WERI-Rb-1 (cell line): ENCODE measurements around the gene SPRR1A.

Source experiments
- DNase-seq: peaks from one replicate; pipeline ENCODE4 v3.0.0-alpha.2; 2020
- H3K27ac ChIP-seq: fragments of 250-450 bp; sonication (Bioruptor Pico); 2 replicates; pipeline ENCODE4 v1.5.1; 2020; ENCODE audit warnings: mild to moderate bottlenecking, moderate library complexity
- H3K27me3 ChIP-seq: fragments of 250-450 bp; sonication (Bioruptor Pico); 2 replicates; pipeline ENCODE4 v1.5.1; 2021; ENCODE audit warnings: mild to moderate bottlenecking, low read depth, moderate library complexity; ENCODE audit not compliant: insufficient read depth, severe bottlenecking
- H3K36me3 ChIP-seq: fragments of 250-450 bp; sonication (Bioruptor Pico); 2 replicates; pipeline ENCODE4 v1.5.1; 2020; ENCODE audit warnings: mild to moderate bottlenecking, moderate library complexity
- H3K4me3 ChIP-seq: 2 replicates; pipeline ENCODE4 v1.5.1; 2011; ENCODE audit warnings: low read depth, mild to moderate bottlenecking, control low read depth, low read length
- H3K9me3 ChIP-seq: fragments of 250-450 bp; sonication (Bioruptor Pico); 2 replicates; pipeline ENCODE4 v1.5.1; 2021; ENCODE audit warnings: mild to moderate bottlenecking, moderate library complexity; ENCODE audit not compliant: severe bottlenecking
- TF ChIP-seq, protein P1 (sequence below): IDR thresholded peaks from 2 replicates; pipeline ENCODE4 v1.5.1; 2011; ENCODE audit warnings: low read depth, mild to moderate bottlenecking, control low read depth, inconsistent platforms, low read length

The SPRR1A gene

DNA sequence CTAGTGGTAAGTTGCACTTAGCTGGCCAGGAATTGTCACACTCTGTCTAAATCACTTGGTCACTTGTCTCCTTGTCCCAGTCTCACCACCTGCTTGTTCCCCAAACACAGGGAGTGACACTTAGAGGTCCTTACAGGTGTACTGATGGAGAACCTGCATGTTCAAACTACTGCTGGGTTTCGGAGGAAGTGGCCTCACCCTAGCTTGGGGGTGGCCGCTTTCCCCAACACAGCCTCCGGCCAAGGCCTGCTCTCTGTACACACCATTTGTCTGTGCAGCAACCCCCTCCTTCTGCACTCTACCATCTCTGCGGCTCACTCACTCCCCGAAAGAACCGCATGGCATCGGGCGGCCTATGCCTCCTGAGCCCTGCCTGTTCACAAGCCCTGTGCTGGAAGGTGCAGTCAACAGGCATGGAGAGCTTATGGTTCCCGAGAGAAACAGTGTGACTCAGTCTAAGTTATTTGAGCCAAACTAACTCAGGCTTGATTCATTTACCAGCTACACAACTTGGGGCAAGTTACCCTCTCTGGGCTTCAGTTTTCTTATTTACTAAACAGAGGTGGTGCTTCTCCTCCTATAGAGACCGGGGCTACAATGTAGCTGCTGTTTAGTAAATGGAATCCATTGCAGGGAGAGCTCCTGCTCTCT, 24.0 kb upstream of the SPRR1A start:
- no peak overlapping the region for H3K4me3 ChIP-seq
- H3K36me3 ChIP-seq, result no peaks in the 10 kb centered on the region
- H3K9me3 ChIP-seq, result peaks cover 20% of the 10 kb centered on the region
- no peak overlapping the region for H3K27ac ChIP-seq
- TF ChIP-seq, protein P1, sequence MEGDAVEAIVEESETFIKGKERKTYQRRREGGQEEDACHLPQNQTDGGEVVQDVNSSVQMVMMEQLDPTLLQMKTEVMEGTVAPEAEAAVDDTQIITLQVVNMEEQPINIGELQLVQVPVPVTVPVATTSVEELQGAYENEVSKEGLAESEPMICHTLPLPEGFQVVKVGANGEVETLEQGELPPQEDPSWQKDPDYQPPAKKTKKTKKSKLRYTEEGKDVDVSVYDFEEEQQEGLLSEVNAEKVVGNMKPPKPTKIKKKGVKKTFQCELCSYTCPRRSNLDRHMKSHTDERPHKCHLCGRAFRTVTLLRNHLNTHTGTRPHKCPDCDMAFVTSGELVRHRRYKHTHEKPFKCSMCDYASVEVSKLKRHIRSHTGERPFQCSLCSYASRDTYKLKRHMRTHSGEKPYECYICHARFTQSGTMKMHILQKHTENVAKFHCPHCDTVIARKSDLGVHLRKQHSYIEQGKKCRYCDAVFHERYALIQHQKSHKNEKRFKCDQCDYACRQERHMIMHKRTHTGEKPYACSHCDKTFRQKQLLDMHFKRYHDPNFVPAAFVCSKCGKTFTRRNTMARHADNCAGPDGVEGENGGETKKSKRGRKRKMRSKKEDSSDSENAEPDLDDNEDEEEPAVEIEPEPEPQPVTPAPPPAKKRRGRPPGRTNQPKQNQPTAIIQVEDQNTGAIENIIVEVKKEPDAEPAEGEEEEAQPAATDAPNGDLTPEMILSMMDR, result no peak
- H3K27me3 ChIP-seq, result no peaks in the 10 kb centered on the region
- no peak for DNase-seq

DNA sequence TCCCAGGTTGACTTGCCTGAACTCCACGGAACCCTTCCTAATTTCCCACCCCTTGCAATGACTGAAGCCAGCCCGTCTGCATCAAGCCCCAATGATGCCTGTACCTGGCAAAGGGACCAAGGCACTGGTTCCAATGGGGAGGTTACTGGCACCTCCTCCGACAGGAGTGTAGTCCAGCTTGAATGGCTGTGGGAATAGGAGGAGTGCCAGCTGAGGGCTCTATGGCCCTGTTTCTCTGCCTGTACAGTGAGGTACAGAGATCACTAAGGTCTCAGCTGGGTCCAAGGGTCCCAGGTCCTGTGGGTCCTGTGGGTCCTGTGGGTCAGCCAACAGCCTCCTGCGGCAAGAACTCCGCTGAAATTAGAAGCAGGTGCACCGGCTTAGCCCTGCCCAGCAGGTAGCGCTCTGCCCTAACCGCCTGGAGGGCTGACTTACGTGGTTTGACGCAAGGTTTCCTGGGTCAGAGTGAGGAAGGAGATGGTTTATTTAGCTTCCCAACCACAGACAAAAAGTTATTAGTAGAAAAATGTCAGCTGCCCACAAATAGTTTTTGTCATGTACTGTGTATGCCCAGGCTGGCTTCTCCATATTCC, 23.3 kb upstream of the SPRR1A start:
- peak overlapping the region; percentile 7; the same call in 1 of the 2 replicates for H3K27ac ChIP-seq
- H3K36me3 ChIP-seq, result no peaks in the 10 kb centered on the region
- H3K27me3 ChIP-seq, result no peaks in the 10 kb centered on the region
- no peak for DNase-seq
- H3K9me3 ChIP-seq, result peaks cover 20% of the 10 kb centered on the region
- no peak overlapping the region for H3K4me3 ChIP-seq
- TF ChIP-seq, protein P1, result peak; percentile 56

DNA sequence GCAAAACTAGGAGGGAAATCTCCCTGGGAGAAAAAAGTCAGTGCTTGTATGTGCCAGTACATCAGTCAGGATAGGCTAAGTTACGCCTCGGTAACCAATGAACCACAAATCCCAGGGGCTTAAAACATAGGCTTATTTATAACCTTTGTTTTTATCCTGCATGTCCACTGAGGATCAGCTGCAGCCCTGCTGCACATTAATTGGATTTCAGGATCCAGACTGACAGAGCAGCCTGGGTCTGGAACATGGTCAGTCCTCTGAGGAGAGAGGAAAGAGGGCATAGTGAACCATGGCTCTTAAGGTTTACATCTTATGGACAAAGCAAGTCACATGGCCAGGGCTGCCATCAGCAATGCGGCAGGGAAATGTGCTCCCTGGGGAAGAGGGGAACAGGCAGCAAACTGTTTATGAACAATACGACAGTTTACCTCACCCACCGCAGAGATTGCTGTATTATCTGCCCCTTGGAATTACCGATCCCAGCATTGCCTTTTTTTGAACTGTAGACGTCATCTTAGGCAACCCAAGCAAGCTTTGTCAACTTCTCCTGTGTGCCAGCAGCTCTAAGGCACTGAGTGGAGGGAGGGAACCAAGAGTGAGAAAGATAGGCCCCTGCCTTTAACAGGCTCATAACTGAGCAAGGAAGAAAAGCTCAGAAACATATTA, 22.5 kb upstream of the SPRR1A start:
- no peak overlapping the region for H3K4me3 ChIP-seq

DNA sequence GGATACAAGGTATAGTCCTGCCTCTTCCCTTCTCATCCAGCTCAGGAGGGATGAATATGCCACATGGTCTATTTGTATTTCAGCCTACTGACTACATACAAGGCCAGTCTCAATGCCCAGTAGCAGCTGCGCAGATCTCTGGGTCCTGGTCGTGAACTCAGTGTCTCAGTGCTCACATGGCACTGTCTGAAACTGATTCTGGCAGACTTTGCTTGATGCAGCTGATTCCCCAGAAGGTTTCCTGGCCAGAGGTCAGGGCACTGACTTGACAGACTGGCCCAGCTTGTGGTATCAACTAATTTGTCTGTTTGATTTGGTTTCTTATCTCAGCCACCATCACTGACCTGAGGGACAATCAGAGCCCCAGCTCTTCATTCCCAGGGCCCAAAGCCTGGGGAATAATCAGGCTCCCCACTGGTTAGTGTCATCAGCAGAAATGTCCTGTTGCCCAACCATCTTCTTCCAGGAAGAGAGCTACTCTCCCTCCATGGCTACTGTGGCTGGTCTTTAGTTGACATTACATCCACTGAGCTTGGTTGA, 20.9 kb upstream of the SPRR1A start:
- Histone ChIP-seq H3K4me3 (no peak overlapping the region), H3K27me3 (no peaks in the 10 kb centered on the region), H3K36me3 (no peaks in the 10 kb centered on the region), H3K27ac (no peak overlapping the region), H3K9me3 (peaks cover 15% of the 10 kb centered on the region)
- TF ChIP-seq, protein P1, result no peak
- no peak for DNase-seq

More for the DNA sequence above, 22.5 kb upstream of the SPRR1A start:
- Histone ChIP-seq H3K36me3 (no peaks in the 10 kb centered on the region), H3K27ac (peak overlapping the region; percentile 38), H3K9me3 (peaks cover 20% of the 10 kb centered on the region), H3K27me3 (no peaks in the 10 kb centered on the region)
- TF ChIP-seq, protein P1, result no peak
- peak; percentile 95 for DNase-seq

DNA sequence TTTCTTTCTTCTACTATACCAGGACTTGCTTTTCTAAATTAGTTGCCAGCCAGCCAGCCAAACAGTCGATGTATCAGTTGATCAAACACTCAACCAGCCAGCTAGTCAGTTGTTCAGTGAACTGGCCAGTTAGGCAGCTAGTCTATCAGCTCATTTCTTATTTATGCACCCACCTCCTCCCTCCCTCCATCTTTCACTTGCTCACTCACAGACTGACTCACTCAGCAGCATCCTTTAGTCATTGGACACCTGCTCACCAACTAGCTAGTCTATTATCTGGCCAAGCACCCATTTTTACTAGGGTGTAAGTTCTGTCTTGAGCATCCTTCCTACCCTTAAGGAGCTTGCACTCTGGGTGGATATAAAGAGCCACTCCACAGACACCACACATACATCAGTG, 19.3 kb upstream of the SPRR1A start:
- H3K27ac ChIP-seq, result no peak overlapping the region
- H3K4me3 ChIP-seq, result no peak overlapping the region
- peaks cover 15% of the 10 kb centered on the region for H3K9me3 ChIP-seq
- TF ChIP-seq, protein P1, result no peak
- no peaks in the 10 kb centered on the region for H3K27me3 ChIP-seq
- DNase-seq, result no peak
- no peaks in the 10 kb centered on the region for H3K36me3 ChIP-seq
